GM18526 (cell line): Measurements from ENCODE around the gene VTN.
A peak's percentile ranks its signal among the peaks of the same experiment; 100 is the strongest.

ENCODE experiments used
- POLR2A ChIP-seq: IDR thresholded peaks from 3 replicates; pipeline ENCODE4 v1.6.1; 2011; ENCODE audit not compliant: insufficient read length; ENCODE audit errors: extremely low read depth

VTN gene

DNA sequence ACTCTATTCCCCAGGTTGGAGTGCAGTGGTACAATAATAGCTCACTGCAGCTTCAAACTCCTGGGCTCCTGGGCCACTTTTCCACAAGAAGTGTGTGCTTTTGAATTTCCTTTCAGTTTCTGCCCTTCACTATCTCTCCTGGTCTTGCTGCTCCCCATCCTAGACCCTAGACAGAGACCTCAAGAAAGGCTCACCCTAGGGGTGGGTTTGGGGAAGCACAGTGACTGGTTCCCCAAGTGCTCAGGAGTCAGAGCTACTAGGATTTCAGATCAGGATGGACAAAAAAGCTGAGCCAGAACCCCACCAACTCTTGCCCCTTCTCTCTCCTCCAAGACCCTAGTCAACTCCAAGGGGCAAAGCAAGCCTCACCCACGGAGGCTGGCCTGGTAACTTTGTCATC, 3.5 kb downstream of the VTN start:
- TF ChIP-seq POLR2A = no peak

DNA sequence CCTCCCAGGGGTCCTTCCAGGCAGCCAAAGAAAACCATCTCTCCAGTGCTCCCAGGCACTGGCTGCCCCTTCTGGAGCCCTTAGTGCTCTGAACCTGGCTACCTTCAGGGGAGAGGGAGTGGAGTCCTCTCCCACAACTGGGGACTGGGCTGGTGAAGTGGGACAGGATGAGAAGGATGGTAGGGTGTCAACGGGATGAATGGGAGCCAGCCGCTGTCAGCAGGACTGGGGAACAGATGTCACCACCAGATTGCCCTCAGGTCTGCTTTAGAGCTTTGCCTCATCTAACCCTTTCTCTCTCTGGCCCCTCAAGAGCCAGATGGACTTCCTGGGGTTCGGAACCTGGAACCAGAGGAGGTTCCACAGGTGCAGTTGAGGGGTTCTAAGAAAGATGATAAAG, 4.6 kb downstream of the VTN start:
- TF ChIP-seq POLR2A = no peak

DNA sequence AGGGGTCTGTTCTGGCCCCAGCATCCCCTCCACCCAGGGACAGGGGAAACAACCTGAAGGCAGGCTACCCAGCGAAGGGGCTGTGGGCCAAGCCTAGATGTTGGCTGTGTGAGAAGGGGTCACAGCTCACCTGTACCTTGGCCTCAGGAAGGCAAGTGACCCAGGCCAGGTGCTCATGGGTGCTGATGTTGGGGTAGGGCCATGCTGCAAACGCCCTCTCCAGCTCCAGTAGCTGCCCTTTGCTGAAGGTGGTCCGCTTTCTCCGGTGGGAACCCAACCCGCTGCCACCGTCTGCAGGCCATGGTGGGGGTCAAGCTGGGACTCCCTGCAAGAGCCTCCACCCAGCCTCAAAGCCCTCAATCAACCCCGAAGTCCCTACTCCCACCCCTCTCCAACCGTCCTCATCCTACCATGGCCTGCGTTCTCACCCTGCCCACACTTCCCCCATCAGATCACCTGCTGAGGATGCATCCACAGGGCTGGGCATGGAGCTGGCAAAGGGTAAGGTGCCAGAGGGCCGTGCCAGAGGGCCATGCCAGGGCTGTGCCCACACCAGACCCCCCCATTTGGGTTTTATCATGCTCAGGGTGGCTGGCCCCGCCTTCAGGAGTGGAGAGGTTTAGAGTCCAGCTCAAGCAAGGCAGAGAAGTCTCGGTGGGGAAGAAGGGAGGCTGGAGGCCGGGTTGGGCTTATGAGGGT, 5.3 kb downstream of the VTN start, which contains the start of gene SEBOX:
SEBOX (minus strand) TSS at position 535 of the 699 bp plus-strand sequence; CDS start at position 487, 48 bp downstream.
- no peak for TF ChIP-seq POLR2A

DNA sequence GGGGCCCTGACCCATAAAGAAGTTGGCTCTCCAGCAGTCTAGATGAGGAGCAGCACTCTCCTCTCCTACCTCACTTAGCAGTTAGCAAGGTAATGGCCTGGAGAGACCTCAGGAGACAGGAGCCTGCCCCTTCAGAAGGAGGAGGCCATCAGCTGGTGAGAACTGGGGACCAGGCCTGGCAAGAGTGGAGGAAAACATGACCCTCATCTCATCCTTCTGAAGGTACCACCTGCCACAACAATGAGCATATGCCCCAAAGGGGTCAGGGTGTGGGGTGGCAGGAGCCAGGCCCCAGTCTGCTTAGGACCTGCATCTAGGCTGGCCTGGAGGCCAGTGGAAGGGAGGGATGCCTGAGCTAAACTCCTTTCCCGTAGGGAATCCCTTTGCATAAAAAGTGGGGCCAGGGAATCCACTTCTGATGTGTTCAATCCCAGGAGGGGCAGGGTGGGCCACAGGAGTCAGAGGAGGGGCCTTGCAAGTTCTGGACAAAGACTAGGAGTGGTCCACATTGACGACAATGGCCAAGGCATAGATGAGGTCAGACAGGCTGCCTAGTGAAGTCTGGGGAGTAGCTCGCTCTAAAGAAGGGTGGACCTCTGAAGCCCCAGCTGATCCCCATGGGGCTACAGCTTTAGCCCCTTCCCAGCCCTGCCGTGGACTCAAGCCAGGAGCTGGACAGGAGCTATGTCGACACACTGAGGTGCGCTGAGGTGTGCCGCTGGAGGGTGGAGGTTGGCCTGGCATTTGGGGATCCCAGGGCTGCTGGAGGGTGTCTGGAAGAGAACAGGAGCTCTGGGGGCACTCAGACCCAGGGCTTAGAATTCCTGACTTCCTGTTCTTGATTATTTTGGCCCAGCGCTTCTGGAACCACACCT, 6.1 kb downstream of the VTN start:
- no peak for TF ChIP-seq POLR2A

DNA sequence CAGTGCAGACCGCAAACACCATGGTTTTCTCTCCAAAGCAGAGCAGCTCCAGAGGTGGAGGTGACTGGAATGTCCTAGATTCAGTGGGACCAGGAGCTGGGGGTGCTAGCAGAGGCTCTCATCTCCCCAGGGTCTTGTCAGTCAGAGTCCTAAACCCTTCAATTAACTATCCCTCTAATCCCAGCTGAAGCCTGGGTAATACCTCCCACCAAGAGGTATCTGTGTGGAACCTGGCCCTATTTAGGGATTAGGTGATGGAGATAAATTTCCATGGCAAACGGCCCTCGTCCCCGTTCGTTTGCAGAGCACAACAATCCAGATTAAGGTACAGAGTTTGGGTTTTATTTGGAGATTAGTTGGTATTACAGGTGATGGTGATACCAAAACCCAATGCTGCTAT, 6.9 kb downstream of the VTN start:
- no peak for TF ChIP-seq POLR2A

DNA sequence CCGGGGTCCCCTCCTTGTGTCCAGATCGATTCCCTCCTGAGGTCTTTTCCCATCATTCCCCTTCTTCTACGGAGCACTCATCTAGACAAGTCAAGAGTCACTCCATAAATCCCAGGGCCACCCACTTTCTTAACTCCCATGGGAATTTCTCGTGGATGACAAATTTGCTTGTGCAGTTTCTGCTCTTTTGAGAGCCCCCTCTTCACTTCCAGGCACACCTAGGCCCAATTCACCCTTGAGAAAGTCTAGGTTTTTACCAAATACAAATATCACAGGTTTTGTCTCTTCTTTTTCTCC, 12.3 kb downstream of the VTN start:
- TF ChIP-seq POLR2A = no peak

DNA sequence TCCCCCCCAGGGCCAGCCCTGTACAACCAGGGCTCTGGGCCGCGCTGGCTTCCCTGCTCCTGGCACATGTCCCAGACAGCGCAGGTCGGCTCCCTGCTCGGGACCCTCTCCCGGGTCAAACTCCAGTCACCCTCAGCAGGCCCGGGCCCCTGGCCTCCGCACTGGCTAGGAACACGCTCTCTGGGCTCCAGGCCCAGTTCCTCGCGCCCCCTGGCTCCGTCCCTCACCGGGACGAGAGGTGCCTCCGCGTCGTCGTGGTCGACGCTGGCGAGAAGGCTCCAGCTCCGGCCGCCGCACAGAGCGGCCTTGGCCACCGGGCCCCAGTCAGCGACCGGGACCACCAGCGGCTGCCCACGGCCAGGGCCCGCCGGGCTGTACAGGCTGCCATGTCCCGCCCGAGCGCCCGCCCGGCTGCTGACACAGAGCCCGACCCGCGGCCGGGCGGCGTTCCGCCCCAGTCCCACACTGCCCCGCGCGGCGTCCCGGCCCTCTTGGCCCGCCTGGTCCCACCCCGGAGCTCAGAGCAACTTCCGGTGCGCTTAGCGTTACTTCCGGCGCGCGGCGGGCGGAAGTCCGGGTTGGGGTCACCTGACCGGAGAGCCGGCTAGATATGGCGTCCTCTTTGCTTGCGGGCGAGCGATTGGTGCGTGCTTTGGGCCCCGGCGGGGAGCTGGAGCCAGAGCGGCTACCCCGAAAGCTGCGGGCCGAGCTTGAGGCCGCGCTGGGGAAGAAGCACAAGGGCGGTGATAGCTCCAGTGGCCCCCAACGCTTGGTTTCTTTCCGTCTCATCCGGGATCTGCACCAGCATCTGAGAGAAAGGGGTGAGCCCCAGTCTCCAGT, 12.8 kb downstream of the VTN start, which contains the start of gene POLDIP2:
POLDIP2 (minus strand) TSS at position 467 of the 840 bp plus-strand sequence; CDS start at position 388, 79 bp downstream.
- peak; percentile 97 for TF ChIP-seq POLR2A

DNA sequence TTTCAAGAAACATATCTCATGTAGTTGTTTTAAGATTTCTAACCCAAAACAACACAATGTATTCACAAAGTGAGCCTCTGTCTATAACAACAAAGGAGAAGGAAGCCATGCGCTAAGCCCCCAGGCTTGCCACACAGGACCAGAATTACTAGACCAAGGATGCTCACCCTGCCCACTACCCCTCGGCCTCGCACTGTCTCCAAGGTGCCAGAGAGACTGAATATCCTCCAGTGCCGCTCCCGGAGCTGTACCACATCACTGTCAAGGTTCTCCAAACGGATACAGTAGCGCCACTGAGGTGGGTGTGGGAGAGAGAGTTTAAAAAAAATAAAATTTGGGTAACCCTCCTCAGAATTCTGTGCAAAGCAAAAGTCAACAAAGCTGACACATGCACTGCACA, 19.8 kb downstream of the VTN start:
- TF ChIP-seq POLR2A = no peak

DNA sequence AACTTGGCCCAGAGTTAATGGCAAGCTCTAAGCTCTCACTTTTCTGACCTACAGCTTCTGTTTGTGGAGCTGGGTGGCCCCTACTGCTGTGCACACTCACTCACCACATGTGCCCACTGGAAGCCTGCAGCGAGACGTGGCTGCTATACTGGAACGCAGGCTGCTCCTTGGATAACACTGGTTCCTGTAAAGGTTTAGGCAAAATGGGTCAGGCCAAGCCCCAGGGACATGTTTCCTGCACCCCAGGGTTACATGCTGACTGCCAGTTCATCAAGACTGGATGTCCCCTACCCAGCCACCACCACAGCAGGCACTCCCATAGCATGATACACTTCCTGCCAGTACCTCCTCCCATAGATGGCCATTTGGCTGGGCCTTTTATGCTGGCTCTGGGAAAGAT, 21.1 kb downstream of the VTN start:
- TF ChIP-seq POLR2A = no peak

DNA sequence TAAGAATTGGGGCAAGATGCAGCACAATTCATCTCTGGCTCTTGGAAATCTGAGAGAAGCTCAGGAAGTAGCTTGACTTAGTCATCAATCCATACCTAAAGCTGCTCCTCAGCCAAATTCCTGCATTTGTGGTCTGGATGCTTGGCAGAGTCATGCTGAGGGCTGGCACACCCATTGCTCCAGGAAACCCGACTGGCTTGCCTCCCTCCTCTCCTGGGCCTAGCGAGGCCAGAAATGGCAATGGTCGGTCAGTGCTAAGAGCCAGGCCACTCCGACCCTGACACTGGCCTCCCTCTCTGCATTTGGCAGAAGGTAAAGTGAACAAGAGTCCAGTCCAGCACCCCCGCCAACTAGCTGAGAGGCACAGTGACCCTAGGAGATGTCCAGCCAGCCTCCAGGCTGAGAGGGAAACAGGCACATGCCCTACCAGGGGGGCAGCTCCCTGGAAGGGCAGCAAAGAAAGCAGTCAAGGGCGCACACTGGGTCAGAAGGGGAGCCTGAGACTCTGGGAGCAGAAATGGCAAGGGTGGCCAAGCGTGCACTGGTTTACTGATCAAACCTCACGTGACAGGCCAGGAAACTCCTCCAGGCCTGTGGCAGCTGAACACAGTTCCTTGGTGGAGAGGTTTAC, 22.7 kb downstream of the VTN start:
- no peak for TF ChIP-seq POLR2A

DNA sequence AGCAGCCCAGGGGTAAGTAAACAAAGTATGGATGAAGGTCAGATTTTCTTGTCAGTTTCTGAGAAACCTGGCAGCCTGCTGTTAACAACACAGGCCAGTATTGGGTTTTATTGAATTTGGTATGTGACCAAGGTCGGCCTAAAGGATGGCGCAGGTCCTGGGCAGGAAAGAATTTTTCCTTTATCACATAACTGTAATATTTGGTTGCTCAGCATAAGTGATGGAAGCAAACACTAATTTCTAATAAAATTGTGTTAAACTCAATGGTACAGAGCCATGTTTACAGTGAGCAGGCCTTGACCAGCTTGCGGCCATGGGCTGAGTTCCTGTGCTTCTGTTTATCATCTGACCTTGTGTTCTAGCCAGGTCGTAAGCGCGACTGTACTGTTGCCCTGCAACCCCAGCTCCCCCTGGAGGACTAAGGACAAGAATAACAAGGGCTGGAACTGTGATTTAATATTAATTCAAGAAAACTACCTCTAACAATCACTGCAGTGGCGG, 23.3 kb downstream of the VTN start:
- no peak for TF ChIP-seq POLR2A

DNA sequence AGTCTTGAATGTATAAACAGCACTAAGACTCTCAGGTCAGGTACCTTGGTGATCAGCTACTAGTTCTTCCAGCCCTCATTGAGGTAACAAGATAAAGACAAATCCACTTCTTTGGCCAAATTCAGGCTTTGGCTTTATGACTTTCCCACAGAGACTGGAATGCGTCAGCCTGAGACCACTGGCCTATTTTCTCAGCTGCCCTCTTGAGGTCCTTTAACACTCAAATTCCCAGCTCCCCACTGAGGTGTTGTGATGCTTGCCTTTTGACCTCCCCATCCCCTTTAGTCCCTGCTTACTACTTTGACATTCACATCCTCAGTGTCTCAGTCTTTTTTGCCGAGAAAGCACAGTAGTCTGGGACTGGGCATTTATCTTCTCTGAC, 23.9 kb downstream of the VTN start:
- TF ChIP-seq POLR2A = no peak

DNA sequence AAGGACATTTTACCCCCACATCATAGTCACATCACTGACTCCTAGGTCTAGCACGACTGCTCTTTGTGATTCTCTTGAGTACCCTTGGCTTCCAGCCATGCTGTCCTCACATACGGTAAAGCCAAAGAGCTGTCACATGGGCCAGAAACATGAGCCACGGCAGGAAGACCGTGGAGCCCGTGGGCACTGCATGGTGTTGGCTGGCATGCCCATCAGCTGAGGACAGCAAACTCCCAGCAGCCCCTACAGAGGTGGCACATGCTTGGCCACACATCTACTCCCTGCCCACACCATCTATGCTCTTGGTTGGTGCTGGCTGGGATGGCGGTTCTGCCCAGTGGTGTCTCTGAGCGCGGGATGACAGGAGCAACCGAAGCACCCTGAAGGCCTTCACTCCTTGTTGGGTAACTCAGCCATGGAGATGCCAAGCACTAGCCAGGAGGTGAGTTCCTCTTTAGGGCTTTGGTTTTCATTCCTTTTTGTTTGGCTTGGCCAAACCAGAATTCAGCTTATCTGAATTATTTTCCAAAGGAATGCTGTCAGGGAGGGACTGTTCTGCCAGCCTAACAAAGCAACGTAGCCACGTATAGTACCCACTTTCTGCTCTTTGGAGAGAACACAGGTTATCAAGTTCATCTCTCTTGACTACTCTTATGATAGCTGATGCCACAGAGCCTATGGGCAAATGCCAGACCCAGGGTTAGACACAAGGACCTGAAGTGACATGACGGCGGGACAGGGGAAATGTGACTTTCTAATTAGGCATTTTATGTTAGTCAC, 24.5 kb downstream of the VTN start:
- no peak for TF ChIP-seq POLR2A

DNA sequence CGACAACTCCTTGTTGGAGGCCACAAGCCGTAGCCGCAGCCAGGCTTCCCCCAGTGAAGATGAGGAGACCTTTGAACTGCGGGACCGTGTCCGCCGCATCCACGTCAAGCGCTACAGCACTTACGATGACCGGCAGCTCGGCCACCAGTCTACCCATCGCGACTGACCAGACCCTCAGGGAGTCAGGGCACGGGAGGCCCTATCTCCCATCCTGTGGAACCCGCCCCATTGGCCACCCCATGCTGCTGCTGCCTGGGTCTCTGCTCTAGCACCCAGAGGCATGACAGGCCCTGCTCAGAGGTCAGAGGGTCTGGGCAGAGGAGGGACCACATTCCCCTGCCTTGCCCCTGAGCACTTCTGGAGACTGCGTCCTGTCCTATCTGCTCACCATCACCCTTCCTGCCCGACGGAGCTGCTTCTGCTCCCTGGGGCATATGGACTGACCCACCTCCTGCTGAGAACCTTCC, 25.6 kb downstream of the VTN start:
- TF ChIP-seq POLR2A = no peak
